Gastrocnemius medialis (tissue), 4 donors: ENCODE measurements around the gene MRPS18C.

ENCODE experiments used
- CTCF ChIP-seq, 5 experiments: fragments of 450-650 bp in 3 of 5; fragments of 200-600 bp in 2 of 5; sonication (generic) in 2 of 5; IDR thresholded peaks in 4 of 5; conservative IDR thresholded peaks in 1 of 5; 1 replicate in 4 of 5; 2 replicates in 1 of 5; pipeline ENCODE4 v1.5.1; 2016 to 2019; ENCODE audit warnings: antibody characterized with exemption in 5 of 5, mild to moderate bottlenecking in 3 of 5, moderate library complexity in 3 of 5
- POLR2A ChIP-seq, 2 donors: fragments of 450-650 bp; IDR thresholded peaks; one replicate each; pipeline ENCODE4 v1.6.1; 2017; ENCODE audit warnings: antibody characterized with exemption in 2 of 2, mild to moderate bottlenecking in 2 of 2, moderate library complexity in 2 of 2

- no peak for TF ChIP-seq CTCF (IDR thresholded peaks at IDR 0.05 in 4 of 5, conservative IDR thresholded peaks at IDR 0.05 in 1 of 5)
- TF ChIP-seq POLR2A (IDR thresholded peaks at IDR 0.05) = no peak
Observed at GRCh38 chr4:83413676-83414075, 42.2 kb upstream of the MRPS18C start.
